ENCODE measurements around the gene PAX9.

PAX9 gene

GRCh38 chr14:36626151-36626550 is 35.5 kb upstream of the PAX9 start:
- FAIRE-seq (no peak), DNase-seq (ENCODE audit: insufficient read length, low spot score) (no peak)
- TF ChIP-seq CTCF (IDR thresholded peaks at IDR 0.05; ENCODE audit: insufficient read depth, missing control alignments) = no peak

GRCh38 chr14:36627981-36628380 is 33.7 kb upstream of the PAX9 start:
- DNase-seq (ENCODE audit: insufficient read length, low spot score) (no peak), FAIRE-seq (no peak)
- TF ChIP-seq CTCF (IDR thresholded peaks at IDR 0.05; ENCODE audit: insufficient read depth, missing control alignments) = no peak

- DNase-seq (ENCODE audit: insufficient read length, low spot score) = no peak
- TF ChIP-seq CTCF (IDR thresholded peaks at IDR 0.05; ENCODE audit: insufficient read depth, missing control alignments) = no peak
- FAIRE-seq = no peak
Observed at GRCh38 chr14:36633580-36633979, 28.1 kb upstream of the PAX9 start.

- no peak for FAIRE-seq
- DNase-seq (ENCODE audit: insufficient read length, low spot score) = no peak
- peak; percentile 11 for TF ChIP-seq CTCF (IDR thresholded peaks at IDR 0.05; ENCODE audit: insufficient read depth, missing control alignments)
Observed at GRCh38 chr14:36646664-36647416, 14.8 kb upstream of the PAX9 start.

- TF ChIP-seq CTCF (IDR thresholded peaks at IDR 0.05; ENCODE audit: insufficient read depth, missing control alignments) = no peak
Observed at GRCh38 chr14:36647417-36647823, 14.2 kb upstream of the PAX9 start.

GRCh38 chr14:36647824-36648753 is 13.6 kb upstream of the PAX9 start:
- FAIRE-seq = no peak
- DNase-seq (ENCODE audit: insufficient read length, low spot score) = no peak
- peak; percentile 35 for TF ChIP-seq CTCF (IDR thresholded peaks at IDR 0.05; ENCODE audit: insufficient read depth, missing control alignments)

More at GRCh38 chr14:36647417-36647823, 14.2 kb upstream of the PAX9 start:
- DNase-seq (ENCODE audit: insufficient read length, low spot score) = no peak
- no peak for FAIRE-seq

Measured in D721Med (cell line).